ENCODE results near the gene MARCO.
"Not testable (repeated sequence)": the region's sequence is repeated elsewhere in the genome, so short reads cannot be mapped to it uniquely, and the experiment has no call there.

Gene MARCO

GRCh38 chr2:118994172-118994700 is 52.2 kb downstream of the MARCO start:
- no peak for TF ChIP-seq EZH2 (IDR thresholded peaks at IDR 0.05; ENCODE audit: borderline replicate concordance, low read depth, low read length, severe bottlenecking)
- no peak for TF ChIP-seq CTCF (IDR thresholded peaks at IDR 0.05; ENCODE audit: borderline replicate concordance, extremely low read depth, low read length, poor library complexity, severe bottlenecking)
- Histone ChIP-seq H3K4me1 (ENCODE audit: insufficient read depth, low read length) (no peaks in the 10 kb centered on the region), H3K27ac (ENCODE audit: low read length) (no peak overlapping the region), H3K9ac (ENCODE audit: low read depth, low read length) (no peak overlapping the region), H3K79me2 (ENCODE audit: insufficient read depth, low read length) (no peaks in the 10 kb centered on the region), H3K4me3 (ENCODE audit: low read depth in 1 of 2, low read length in 2 of 2) (no peak overlapping the region), H3K9me3 (ENCODE audit: insufficient read depth, low read length, severe bottlenecking) (no peaks in the 10 kb centered on the region), H4K20me1 (ENCODE audit: insufficient read depth, low read length) (no peaks in the 10 kb centered on the region), H2AFZ (ENCODE audit: low read depth, low read length) (no peak overlapping the region), H3K27me3 (ENCODE audit: insufficient read depth, low read length, poor library complexity) (no peaks in the 10 kb centered on the region), H3K4me2 (ENCODE audit: insufficient read depth, low read length) (no peak overlapping the region), H3K36me3 (ENCODE audit: insufficient read depth, low read length) (no peaks in the 10 kb centered on the region)
- DNase-seq (no peak), ATAC-seq (ENCODE audit: insufficient read depth, low read depth) (no peak)

GRCh38 chr2:118994778-118995177 is 52.8 kb downstream of the MARCO start:
- H3K9me3 ChIP-seq (ENCODE audit: insufficient read depth, low read length, severe bottlenecking), result no peaks in the 10 kb centered on the region
- H3K27me3 ChIP-seq (ENCODE audit: insufficient read depth, low read length, poor library complexity), result no peaks in the 10 kb centered on the region
- no peak overlapping the region for H3K27ac ChIP-seq (ENCODE audit: low read length)
- no peaks in the 10 kb centered on the region for H3K79me2 ChIP-seq (ENCODE audit: insufficient read depth, low read length)
- DNase-seq, result no peak
- ATAC-seq (ENCODE audit: insufficient read depth, low read depth), result no peak
- no peak overlapping the region for H3K4me2 ChIP-seq (ENCODE audit: insufficient read depth, low read length)
- no peaks in the 10 kb centered on the region for H4K20me1 ChIP-seq (ENCODE audit: insufficient read depth, low read length)
- no peak overlapping the region for H3K9ac ChIP-seq (ENCODE audit: low read depth, low read length)
- H3K36me3 ChIP-seq (ENCODE audit: insufficient read depth, low read length), result no peaks in the 10 kb centered on the region
- TF ChIP-seq CTCF (IDR thresholded peaks at IDR 0.05; ENCODE audit: borderline replicate concordance, extremely low read depth, low read length, poor library complexity, severe bottlenecking) (no peak), EZH2 (IDR thresholded peaks at IDR 0.05; ENCODE audit: borderline replicate concordance, low read depth, low read length, severe bottlenecking) (no peak)
- H3K4me3 ChIP-seq (ENCODE audit: low read depth in 1 of 2, low read length in 2 of 2), result no peak overlapping the region
- H2AFZ ChIP-seq (ENCODE audit: low read depth, low read length), result no peak overlapping the region
- no peaks in the 10 kb centered on the region for H3K4me1 ChIP-seq (ENCODE audit: insufficient read depth, low read length)

GRCh38 chr2:119003856-119004255 is 61.9 kb downstream of the MARCO start:
- H3K36me3 ChIP-seq (ENCODE audit: insufficient read depth, low read length); H2AFZ ChIP-seq (ENCODE audit: low read depth, low read length); H3K27me3 ChIP-seq (ENCODE audit: insufficient read depth, low read length, poor library complexity); H3K4me2 ChIP-seq (ENCODE audit: insufficient read depth, low read length); H3K4me1 ChIP-seq (ENCODE audit: insufficient read depth, low read length); DNase-seq; H3K9ac ChIP-seq (ENCODE audit: low read depth, low read length); H4K20me1 ChIP-seq (ENCODE audit: insufficient read depth, low read length); H3K9me3 ChIP-seq (ENCODE audit: insufficient read depth, low read length, severe bottlenecking); H3K79me2 ChIP-seq (ENCODE audit: insufficient read depth, low read length); ATAC-seq (ENCODE audit: insufficient read depth, low read depth); H3K27ac ChIP-seq (ENCODE audit: low read length); H3K4me3 ChIP-seq (ENCODE audit: low read depth in 1 of 2, low read length in 2 of 2): not testable (repeated sequence)

GRCh38 chr2:119004602-119005001 is 62.6 kb downstream of the MARCO start:
- Histone ChIP-seq H3K4me3 (ENCODE audit: low read depth in 1 of 2, low read length in 2 of 2) (no peak overlapping the region), H3K27me3 (ENCODE audit: insufficient read depth, low read length, poor library complexity) (no peaks in the 10 kb centered on the region), H3K4me2 (ENCODE audit: insufficient read depth, low read length) (no peak overlapping the region), H2AFZ (ENCODE audit: low read depth, low read length) (no peak overlapping the region), H4K20me1 (ENCODE audit: insufficient read depth, low read length) (no peaks in the 10 kb centered on the region), H3K4me1 (ENCODE audit: insufficient read depth, low read length) (no peaks in the 10 kb centered on the region), H3K9me3 (ENCODE audit: insufficient read depth, low read length, severe bottlenecking) (peaks cover 8% of the 10 kb centered on the region), H3K9ac (ENCODE audit: low read depth, low read length) (no peak overlapping the region), H3K36me3 (ENCODE audit: insufficient read depth, low read length) (no peaks in the 10 kb centered on the region), H3K27ac (ENCODE audit: low read length) (no peak overlapping the region), H3K79me2 (ENCODE audit: insufficient read depth, low read length) (no peaks in the 10 kb centered on the region)
- ATAC-seq (ENCODE audit: insufficient read depth, low read depth), result no peak
- no peak for TF ChIP-seq CTCF (IDR thresholded peaks at IDR 0.05; ENCODE audit: borderline replicate concordance, extremely low read depth, low read length, poor library complexity, severe bottlenecking)
- DNase-seq, result no peak
